K562 (cell line): Measurements from ENCODE around the gene COL4A2. TPM values are rescaled to one million over a fixed set of nuclear protein-coding genes. Genes with fewer than 3 reads are reported as not detected.

ENCODE experiments used
- ATAC-seq: fragments of 200-7000 bp; cut with Tn5 transposase; 3 replicates; pipeline ENCODE4 v1.9.1; 2020; ENCODE audit warnings: moderate library complexity
- BruUV-seq: library from RNA; stranded (reverse); fragments of 400-500 nt; replicated peaks from 2 replicates; lab custom pipeline; 2021; lab: Mats Ljungman, UMichigan
- CTCF ChIA-PET: fragments of 300-600 bp; formaldehyde crosslinking; extraction: SDS; loops from one replicate; lab custom pipeline; 2021; ENCODE audit warnings: low intra/inter-chr PET ratio; lab: Yijun Ruan, JAX
- POLR2A ChIA-PET: fragments of 300-600, 350-650 bp; sonication (Branson Sonifier 250); formaldehyde crosslinking; extraction: SDS; loops from one replicate; lab custom pipeline; 2021; ENCODE audit warnings: antibody characterized with exemption, inconsistent platforms; lab: Yijun Ruan, JAX
- DNase-seq, 4 experiments: peaks; one replicate each; pipeline versions ENCODE4 v3.0.0 to v3.0.0-alpha.2; 2011 to 2018; ENCODE audit warnings: low spot score in 3 of 4, mixed read lengths in 3 of 4; ENCODE audit errors: extremely low read depth in 1 of 4
- FAIRE-seq: peaks from 2 replicates; lab custom pipeline; 2011; peaks lifted over from hg19 to GRCh38; lab: Jason Lieb, UNC
- H2AFZ ChIP-seq: 2 replicates; pipeline ENCODE4 v1.6.0; 2011; ENCODE audit warnings: low read depth, low read length, control low read depth, inconsistent platforms
- H3K27ac ChIP-seq: fragments of 200-600 bp; 3 replicates; pipeline ENCODE4 v1.8.0; 2011; ENCODE audit warnings: low read depth, mild to moderate bottlenecking, control low read depth, inconsistent platforms, low read length, moderate library complexity, mixed read lengths; ENCODE audit errors: extremely low read depth
- H3K27me3 ChIP-seq, 2 experiments: fragments of 300-600 bp in 1 of 2; 2 replicates in 1 of 2; 3 replicates in 1 of 2; pipeline versions ENCODE4 v1.6.0 to v1.8.0; 2011; ENCODE audit warnings: inconsistent platforms in 2 of 2, low read length in 2 of 2, mild to moderate bottlenecking in 1 of 2, mixed read lengths in 1 of 2, moderate library complexity in 1 of 2; ENCODE audit not compliant: control insufficient read depth in 2 of 2, insufficient read depth in 2 of 2
- H3K36me3 ChIP-seq: fragments of 300-600 bp; 3 replicates; pipeline ENCODE4 v1.8.0; 2011; ENCODE audit warnings: mild to moderate bottlenecking, low read length, inconsistent platforms; ENCODE audit not compliant: control insufficient read depth, insufficient read depth
- H3K4me1 ChIP-seq, 2 experiments: fragments of 200-600 bp in 1 of 2; replicated peaks in 1 of 2; 2 replicates in 1 of 2; 3 replicates in 1 of 2; pipeline versions ENCODE4 v1.5.1 to v1.8.0; 2011; ENCODE audit warnings: inconsistent platforms in 2 of 2, low read length in 2 of 2, mild to moderate bottlenecking in 1 of 2, mixed read lengths in 1 of 2, moderate library complexity in 1 of 2; ENCODE audit not compliant: control insufficient read depth in 2 of 2, insufficient read depth in 2 of 2
- H3K4me2 ChIP-seq: 2 replicates; pipeline ENCODE4 v1.6.1; 2011; ENCODE audit warnings: low read length, control low read depth, inconsistent platforms, mixed read lengths; ENCODE audit not compliant: insufficient read depth
- H3K4me3 ChIP-seq: fragments of 200-600 bp; sonication (generic), shearing (Covaris generic); 2 replicates; pipeline ENCODE4 v1.5.1; 2016; ENCODE audit warnings: control low read depth, inconsistent platforms
- H3K79me2 ChIP-seq: fragments of 200-600 bp; 3 replicates; pipeline ENCODE4 v1.8.0; 2011; ENCODE audit warnings: low read length, inconsistent platforms; ENCODE audit not compliant: control insufficient read depth, insufficient read depth
- H3K9ac ChIP-seq, 2 experiments: 2 replicates each; pipeline versions ENCODE4 v1.6.0 to v1.6.1; 2011; ENCODE audit warnings: low read depth in 2 of 2, low read length in 2 of 2, control low read depth in 1 of 2, inconsistent platforms in 1 of 2, mild to moderate bottlenecking in 1 of 2, mixed read lengths in 1 of 2; ENCODE audit not compliant: insufficient read depth in 1 of 2
- H3K9me1 ChIP-seq: one replicate; pipeline ENCODE4 v1.6.0; 2011; ENCODE audit warnings: inconsistent platforms, mild to moderate bottlenecking, low read length, moderate library complexity; ENCODE audit not compliant: control insufficient read depth, insufficient read depth
- H3K9me3 ChIP-seq: replicated peaks from 2 replicates; pipeline ENCODE4 v1.5.1; 2011; ENCODE audit warnings: low read depth, low read length, inconsistent platforms; ENCODE audit not compliant: control insufficient read depth, insufficient read depth
- H4K20me1 ChIP-seq: replicated peaks from 2 replicates; pipeline ENCODE4 v1.6.1; 2011; ENCODE audit warnings: low read length, inconsistent platforms, mixed read lengths; ENCODE audit not compliant: control insufficient read depth, insufficient read depth
- CREM ChIP-seq: IDR thresholded peaks from 2 replicates; pipeline ENCODE4 v1.6.1; 2014; ENCODE audit warnings: antibody characterized with exemption, low read depth
- KLF6 ChIP-seq: fragments of 250-450 bp; sonication (Bioruptor Pico); IDR thresholded peaks from 2 replicates; pipeline ENCODE4 v1.4.0; 2020; ENCODE audit warnings: mild to moderate bottlenecking, moderate library complexity, borderline replicate concordance
- MCM2 ChIP-seq: fragments of 450-650 bp; IDR thresholded peaks from 2 replicates; pipeline ENCODE4 v1.6.1; 2017; ENCODE audit warnings: low read depth, mild to moderate bottlenecking
- RNF219 ChIP-seq: fragments of 250-450 bp; sonication (Bioruptor Pico); IDR thresholded peaks from 2 replicates; pipeline ENCODE4 v1.5.0; 2022; ENCODE audit warnings: mild to moderate bottlenecking
- RREB1 ChIP-seq: fragments of 250-450 bp; sonication (Bioruptor Pico); IDR thresholded peaks from 2 replicates; pipeline ENCODE4 v1.4.0; 2020
- SMARCA4 ChIP-seq: fragments of 450-650 bp; IDR thresholded peaks from 2 replicates; pipeline ENCODE4 v1.6.1; 2016
- TAF1 ChIP-seq: IDR thresholded peaks from 2 replicates; pipeline ENCODE4 v1.6.1; 2011; ENCODE audit warnings: mild to moderate bottlenecking, low read length, moderate library complexity; ENCODE audit not compliant: insufficient read depth, control insufficient read depth, severe bottlenecking; ENCODE audit errors: extremely low read depth
- TCFL5 ChIP-seq: fragments of 250-450 bp; sonication (Bioruptor Pico); conservative IDR thresholded peaks from 2 replicates; pipeline ENCODE4 v1.6.1; 2021; ENCODE audit warnings: mild to moderate bottlenecking, moderate library complexity, matching md5 sums
- TFAP4 ChIP-seq: sonication (generic); formaldehyde crosslinking; IDR thresholded peaks from 2 replicates; pipeline ENCODE4 v1.8.0; 2022; ENCODE audit warnings: missing genetic modification reagents, mild to moderate bottlenecking, moderate library complexity, borderline replicate concordance
- ZBTB2 ChIP-seq: fragments of 450-650 bp; IDR thresholded peaks from 2 replicates; pipeline ENCODE4 v1.6.1; 2016; ENCODE audit warnings: antibody characterized with exemption
- ZC3H8 ChIP-seq: fragments of 450-650 bp; IDR thresholded peaks from 2 replicates; pipeline ENCODE4 v1.6.1; 2017
- WGBS: fragments of 100-300 bp; shearing (Covaris generic); methylation state at CpG from one replicate; pipeline ENCODE4 v1.1.6; 2016; ENCODE audit warnings: low coverage, mixed read lengths; ENCODE audit not compliant: insufficient coverage; ENCODE audit errors: missing lambda C conversion rate; 5-methylcytosine and 5-hydroxymethylcytosine counted together
- in situ Hi-C: fragments of 300-500 bp; cut with MboI; formaldehyde crosslinking; loops from 4 replicates; pipeline ENCODE4 v1.15.0; 2018; ENCODE audit warnings: inconsistent platforms, mixed read lengths
- intact Hi-C: fragments of 100-400 bp; cut with micrococcal nuclease; formaldehyde crosslinking; loops from 2 replicates; pipeline ENCODE4 v1.14.2; 2022
- polyA plus RNA-seq, 8 experiments: library from polyadenylated mRNA; depleted of rRNA in 4 of 8; stranded (reverse) in 5 of 8; unstranded in 3 of 8; fragments of >200 nt; fragmentation: Nextera tagmentation in 2 of 8; fragmentation: Illumina TruSeq in 1 of 8; extraction: Ambion mirVana in 2 of 8; extraction: Trizol in 1 of 8; gene quantifications; 2 replicates each; pipeline versions ENCODE4 v1.2.1 to v1.2.3, GENCODE V29; 2011 to 2014; ENCODE audit warnings: inconsistent platforms in 1 of 8, missing spikeins in 1 of 8
- total RNA-seq, 7 experiments: library from RNA; depleted of rRNA in 6 of 7; stranded (reverse); fragments of >200 nt in 6 of 7; fragmentation: Illumina TruSeq in 2 of 7; extraction: Trizol in 2 of 7; gene quantifications; 2 replicates each; pipeline versions ENCODE4 v1.2.1 to v1.2.3, GENCODE V29; 2011 to 2021; ENCODE audit warnings: low replicate concordance in 1 of 7

The COL4A2 gene
- total and polyA plus RNA-seq, 9 of the 15 experiments (the other 6 are each of a cell fraction or from before 2014, with no cell fraction given): 0.13 to 15.2 (median 8.1) TPM

GRCh38 chr13:110560601-110561343 is 253.7 kb downstream of the COL4A2 start:
- peak overlapping the region; percentile 76 to 95 for H3K9ac ChIP-seq
- no peak for TF ChIP-seq ZBTB2
- 0 out of 2 replicates have a peak, but pooled peaks have one; percentile 31 for TF ChIP-seq SMARCA4
- TF ChIP-seq TAF1: no peak
- TF ChIP-seq TFAP4 (CRISPR knock-in tag): no peak
- no peak for TF ChIP-seq RNF219
- no peak for TF ChIP-seq KLF6 (CRISPR knock-in tag)
- no peak for TF ChIP-seq TCFL5 (CRISPR knock-in tag)
- TF ChIP-seq RREB1 (CRISPR knock-in tag): no peak
- no peak for TF ChIP-seq ZC3H8
- peak; percentile 73; the same call in 1 of the 2 replicates for TF ChIP-seq CREM
- no peak for TF ChIP-seq MCM2

More at GRCh38 chr13:110560601-110561343, 253.7 kb downstream of the COL4A2 start:
- Histone ChIP-seq H3K36me3 (peaks cover 4% of the 10 kb centered on the region; the same call in 1 of the 3 replicates), H3K4me3 (peak overlapping the region; percentile 70), H3K27ac (peak overlapping the region; percentile 73), H2AFZ (peak overlapping the region; percentile 86), H3K4me2 (peak overlapping the region; percentile 82), H4K20me1 (no peaks in the 10 kb centered on the region), H3K79me2 (peaks cover 19% of the 10 kb centered on the region), H3K4me1 (peaks cover 19 to 34% of the 10 kb centered on the region in 2 experiments; a peak in 4 of 5 replicates), H3K9me3 (no peaks in the 10 kb centered on the region), H3K27me3 (no peaks in the 10 kb centered on the region), H3K9me1 (no peaks in the 10 kb centered on the region)
- ATAC-seq (peak; percentile 73), DNase-seq (peak in 2 of 4 experiments; percentile 35 to 44), FAIRE-seq (peak; percentile 37)
- WGBS: 0% methylated on average over 14 of the region's 29 CpGs
- no TSS peak for BruUV-seq
- CTCF ChIA-PET: no interaction called here
- in situ Hi-C loops: no loop called here
- POLR2A ChIA-PET: no interaction called here
- intact Hi-C loops: loop anchor here (5.0 kb wide), 2 partner anchors 53 to 103 kb away; no protein-coding TSS in a partner anchor
